Neural crest cell (in vitro differentiated cells): ENCODE results near the gene CISD1. TPM values are rescaled to one million over a fixed set of nuclear protein-coding genes. Genes with fewer than 3 reads are reported as not detected.

Experiments
- DNase-seq: peaks from one replicate; pipeline ENCODE4 v3.0.0; 2021; ENCODE audit warnings: low read depth, mixed read lengths, low spot score
- H3K27ac Mint-ChIP-seq: one replicate; pipeline ENCODE4 v1.8.0; 2021; ENCODE audit warnings: mild to moderate bottlenecking, mixed read lengths; ENCODE audit not compliant: unreplicated experiment
- H3K27me3 Mint-ChIP-seq: 2 replicates; pipeline ENCODE4 v1.8.0; 2021; ENCODE audit warnings: low read depth, mild to moderate bottlenecking, mixed read lengths
- H3K36me3 Mint-ChIP-seq: 2 replicates; pipeline ENCODE4 v1.8.0; 2021; ENCODE audit warnings: low read depth, mild to moderate bottlenecking, mixed read lengths
- H3K4me1 Mint-ChIP-seq: 2 replicates; pipeline ENCODE4 v1.8.0; 2021; ENCODE audit warnings: mixed read lengths
- H3K4me3 Mint-ChIP-seq: one replicate; pipeline ENCODE4 v1.8.0; 2021; ENCODE audit warnings: mild to moderate bottlenecking, mixed read lengths
- H3K9me3 Mint-ChIP-seq: 2 replicates; pipeline ENCODE4 v1.8.0; 2021; ENCODE audit warnings: mixed read lengths
- CTCF ChIP-seq: fragments of 200-600 bp; sonication (generic); conservative IDR thresholded peaks from 2 replicates; pipeline ENCODE4 v1.5.0; 2021; ENCODE audit warnings: antibody characterized with exemption, mild to moderate bottlenecking
- total RNA-seq: library from RNA; stranded (reverse); gene quantifications from 2 replicates; pipeline ENCODE4 v1.2.1, GENCODE V29; 2021

The CISD1 gene
- total RNA-seq, 1 donor from 2014 or later: 33.1 TPM

DNA sequence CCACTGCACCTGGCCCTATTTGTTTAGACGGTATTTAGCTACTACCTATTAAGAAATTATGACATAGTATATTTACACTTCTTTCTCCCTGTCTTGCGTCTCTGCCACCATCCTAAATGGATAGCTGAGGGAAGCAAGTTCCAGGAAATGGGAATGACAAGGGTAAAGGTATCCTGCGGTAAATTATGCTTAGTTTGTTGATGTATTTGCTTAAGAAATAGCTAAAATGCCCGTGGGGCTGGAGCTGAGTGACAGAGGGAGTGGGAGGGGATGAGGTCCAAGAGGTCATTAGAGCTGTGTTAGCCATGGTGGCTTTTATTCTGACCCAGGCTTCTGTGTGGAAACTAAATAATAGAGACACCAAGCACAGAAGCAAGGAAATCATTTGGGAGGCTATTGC lies 36.9 kb downstream of the CISD1 start:
- Mint-ChIP-seq H3K36me3 (no peaks in the 10 kb centered on the region), H3K4me3 (no peak overlapping the region), H3K27ac (no peak overlapping the region), H3K9me3 (no peaks in the 10 kb centered on the region), H3K4me1 (peaks cover 14% of the 10 kb centered on the region), H3K27me3 (peaks cover 9% of the 10 kb centered on the region)
- TF ChIP-seq CTCF: no peak
- DNase-seq: no peak

GRCh38 chr10:58307676-58308075 lies 38.7 kb downstream of the CISD1 start:
- H3K36me3 Mint-ChIP-seq: no peaks in the 10 kb centered on the region
- no peak overlapping the region for H3K4me3 Mint-ChIP-seq
- DNase-seq: no peak
- H3K27ac Mint-ChIP-seq: no peak overlapping the region
- no peak for TF ChIP-seq CTCF
- H3K27me3 Mint-ChIP-seq: peaks cover 2% of the 10 kb centered on the region
- H3K9me3 Mint-ChIP-seq: no peaks in the 10 kb centered on the region
- H3K4me1 Mint-ChIP-seq: peaks cover 6% of the 10 kb centered on the region

DNA sequence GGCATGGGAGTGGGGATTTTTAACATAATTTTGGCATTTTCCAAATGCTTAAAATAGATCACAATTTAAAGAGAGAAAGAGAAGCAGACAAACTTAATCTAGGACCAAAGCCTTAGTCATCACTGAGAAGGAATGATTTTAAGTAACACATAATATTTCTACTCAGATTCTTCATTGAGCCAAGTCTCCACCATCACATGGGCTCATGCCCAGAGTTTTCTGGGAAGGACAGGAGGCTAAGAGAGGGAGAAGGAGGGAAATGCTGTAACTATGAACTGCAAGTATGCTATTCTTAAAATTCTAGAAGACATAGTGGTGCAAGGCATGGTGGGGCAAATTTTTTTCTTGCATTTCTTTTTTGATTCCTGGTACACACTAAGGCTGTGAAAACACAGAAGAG lies 42.1 kb downstream of the CISD1 start:
- peaks cover 2% of the 10 kb centered on the region for H3K27me3 Mint-ChIP-seq
- no peaks in the 10 kb centered on the region for H3K9me3 Mint-ChIP-seq
- no peak for TF ChIP-seq CTCF
- no peak overlapping the region for H3K27ac Mint-ChIP-seq
- H3K4me1 Mint-ChIP-seq: peaks cover 2% of the 10 kb centered on the region
- no peak for DNase-seq
- H3K36me3 Mint-ChIP-seq: no peaks in the 10 kb centered on the region
- no peak overlapping the region for H3K4me3 Mint-ChIP-seq

DNA sequence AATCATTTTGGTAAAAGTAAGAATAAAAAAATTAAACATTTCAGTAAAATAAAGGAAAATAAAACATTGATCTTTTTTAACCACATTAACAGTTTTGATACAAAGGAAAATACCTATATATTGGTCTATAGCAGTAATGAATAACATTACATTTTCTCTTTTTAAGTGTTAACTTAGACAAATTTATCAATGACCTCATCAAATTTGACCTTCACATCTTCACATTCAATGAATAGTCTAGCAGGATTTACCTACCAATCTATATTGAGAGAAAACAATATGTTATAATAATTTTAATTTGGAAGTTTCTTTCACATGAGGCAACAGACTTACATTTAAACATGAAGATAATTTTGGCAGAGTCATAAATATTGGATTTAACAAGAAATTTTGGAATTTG lies 47.9 kb downstream of the CISD1 start:
- Mint-ChIP-seq H3K27ac (no peak overlapping the region), H3K27me3 (no peaks in the 10 kb centered on the region), H3K4me3 (no peak overlapping the region), H3K36me3 (no peaks in the 10 kb centered on the region), H3K9me3 (no peaks in the 10 kb centered on the region), H3K4me1 (no peaks in the 10 kb centered on the region)
- no peak for DNase-seq
- no peak for TF ChIP-seq CTCF

GRCh38 chr10:58318346-58318745 lies 49.4 kb downstream of the CISD1 start:
- Mint-ChIP-seq H3K27me3 (no peaks in the 10 kb centered on the region), H3K36me3 (no peaks in the 10 kb centered on the region), H3K9me3 (no peaks in the 10 kb centered on the region), H3K27ac (no peak overlapping the region), H3K4me3 (no peak overlapping the region), H3K4me1 (peaks cover 5% of the 10 kb centered on the region)
- no peak for TF ChIP-seq CTCF
- no peak for DNase-seq

- H3K36me3 Mint-ChIP-seq: no peaks in the 10 kb centered on the region
- no peaks in the 10 kb centered on the region for H3K9me3 Mint-ChIP-seq
- H3K4me3 Mint-ChIP-seq: no peak overlapping the region
- peaks cover 5% of the 10 kb centered on the region for H3K4me1 Mint-ChIP-seq
- no peaks in the 10 kb centered on the region for H3K27me3 Mint-ChIP-seq
- no peak for DNase-seq
- no peak for TF ChIP-seq CTCF
- H3K27ac Mint-ChIP-seq: no peak overlapping the region
These were observed 50.6 kb downstream of the CISD1 start for GRCh38 chr10:58319599-58319998.
